ENCODE data around the gene HLA-F.

The HLA-F gene

GRCh38 chr6:29724937-29725869 lies 2.0 kb downstream of the HLA-F start:
- DNase-seq (ENCODE audit: extremely low read depth, low read depth) = no peak
- TF ChIP-seq CTCF (IDR thresholded peaks at IDR 0.05; ENCODE audit: low read depth, low read length) = no peak

DNA sequence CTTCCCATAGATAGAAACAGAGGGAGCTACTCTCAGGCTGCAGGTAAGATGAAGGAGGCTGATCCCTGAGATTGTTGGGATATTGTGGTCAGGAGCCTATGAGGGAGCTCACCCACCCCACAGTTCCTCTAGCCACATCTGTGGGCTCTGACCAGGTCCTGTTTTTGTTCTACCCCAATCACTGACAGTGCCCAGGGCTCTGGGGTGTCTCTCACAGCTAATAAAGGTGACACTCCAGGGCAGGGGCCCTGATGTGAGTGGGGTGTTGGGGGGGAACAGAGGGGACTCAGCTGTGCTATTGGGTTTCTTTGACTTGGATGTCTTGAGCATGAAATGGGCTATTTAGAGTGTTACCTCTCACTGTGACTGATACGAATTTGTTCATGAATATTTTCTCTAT lies 2.8 kb downstream of the HLA-F start:
- TF ChIP-seq CTCF (IDR thresholded peaks at IDR 0.05; ENCODE audit: low read depth, low read length) = no peak
- no peak for DNase-seq (ENCODE audit: extremely low read depth, low read depth)

GRCh38 chr6:29726571-29727194 lies 3.4 kb downstream of the HLA-F start:
- TF ChIP-seq CTCF (IDR thresholded peaks at IDR 0.05; ENCODE audit: low read depth, low read length) = no peak
- no peak for DNase-seq (ENCODE audit: extremely low read depth, low read depth)

DNA sequence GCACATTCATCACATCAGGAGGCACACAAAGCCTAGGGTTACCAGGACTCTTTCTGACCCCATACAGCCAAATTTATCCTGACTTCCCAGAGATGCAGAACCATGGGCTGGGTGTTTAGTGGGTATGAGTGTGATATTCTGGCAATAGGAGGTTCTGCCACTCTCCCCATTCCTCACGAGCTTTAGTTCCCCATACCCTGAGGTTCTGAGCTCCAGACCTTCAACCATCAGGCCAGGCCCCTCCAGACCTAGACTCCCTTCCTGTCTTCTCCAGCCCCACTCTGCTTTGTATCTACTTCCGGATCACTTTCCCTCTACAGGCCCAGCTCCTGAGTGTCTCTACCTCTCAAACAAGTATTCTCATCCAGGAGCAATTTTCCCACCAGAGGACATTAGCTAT lies 4.4 kb downstream of the HLA-F start:
- no peak for DNase-seq (ENCODE audit: extremely low read depth, low read depth)
- no peak for TF ChIP-seq CTCF (IDR thresholded peaks at IDR 0.05; ENCODE audit: low read depth, low read length)

GRCh38 chr6:29728173-29728874 lies 5.1 kb downstream of the HLA-F start:
- no peak for TF ChIP-seq CTCF (IDR thresholded peaks at IDR 0.05; ENCODE audit: low read depth, low read length)

GRCh38 chr6:29728875-29729270 lies 5.6 kb downstream of the HLA-F start:
- TF ChIP-seq CTCF (IDR thresholded peaks at IDR 0.05; ENCODE audit: low read depth, low read length) = no peak
- no peak for DNase-seq (ENCODE audit: extremely low read depth, low read depth)

More at GRCh38 chr6:29728173-29728874, 5.1 kb downstream of the HLA-F start:
- DNase-seq (ENCODE audit: extremely low read depth, low read depth) = no peak

Measured in AG09319 (cell line).